ENCODE measurements around the gene IL13. TPM values are rescaled to one million over a fixed set of nuclear protein-coding genes. Genes with fewer than 3 reads are reported as not detected.

IL13 gene
- total RNA-seq, 3 donors from 2014 or later, result not detected

- Histone ChIP-seq H3K36me3 (ENCODE audit: low read depth) (no peaks in the 10 kb centered on the region), H3K4me3 (no peak overlapping the region), H3K4me1 (ENCODE audit: low read depth) (no peaks in the 10 kb centered on the region), H3K9me3 (no peaks in the 10 kb centered on the region)
- ATAC-seq, result no peak
- TF ChIP-seq CTCF (IDR thresholded peaks at IDR 0.05), result no peak
- intact Hi-C loops (cut with DNase I, micrococcal nuclease), result no loop called here
- no peak for DNase-seq
Observed at GRCh38 chr5:132708645-132709044, 50.7 kb downstream of the IL13 start.

Other genes starting within 250 kb of the IL13 start
- gene IRF1, start 167.4 kb upstream of the IL13 start, total RNA-seq, result 100 to 1,000 TPM in 2 of 3 donors, 10 to 100 TPM in 1; 89.4 to 172 (median 143) TPM
- not detected for gene IL5, start 114.7 kb upstream of the IL13 start, total RNA-seq
- 10 to 100 TPM; 35.3 to 43.8 (median 36.1) TPM for gene RAD50, start 101.2 kb upstream of the IL13 start, total RNA-seq
- not detected for gene IL4, start 15.8 kb downstream of the IL13 start, total RNA-seq
- gene KIF3A, start 79.4 kb downstream of the IL13 start, total RNA-seq, result 10 to 100 TPM in 1 of 3 donors, 1 to 10 TPM in 2; 3.2 to 11.0 (median 3.8) TPM
- 10 to 100 TPM in 2 of 3 donors, 1 to 10 TPM in 1; 7.1 to 12.3 (median 12.0) TPM for gene CCNI2, start 89.3 kb downstream of the IL13 start, total RNA-seq
- 10 to 100 TPM; 49.9 to 64.7 (median 61.1) TPM for gene SEPTIN8, start 119.1 kb downstream of the IL13 start, total RNA-seq
- 10 to 100 TPM; 11.6 to 44.5 (median 24.3) TPM for gene SOWAHA, start 155.1 kb downstream of the IL13 start, total RNA-seq
- gene SHROOM1, start 172.5 kb downstream of the IL13 start, total RNA-seq, result 10 to 100 TPM; 37.3 to 93.5 (median 63.0) TPM
- gene GDF9, start 208.3 kb downstream of the IL13 start, total RNA-seq, result under 1 TPM; 0.28 to 0.41 (median 0.36) TPM
- gene UQCRQ, start 208.5 kb downstream of the IL13 start, total RNA-seq, result 100 to 1,000 TPM; 448 to 727 (median 690) TPM
- gene LEAP2, start 215.5 kb downstream of the IL13 start, total RNA-seq, result 1 to 10 TPM; 2.9 to 9.9 (median 3.8) TPM

All from mucosa of descending colon (tissue), 3 donors.